CD4-positive, alpha-beta T cell (primary cell): Measurements from ENCODE around the gene PDE4B. TPM values are rescaled to one million over a fixed set of nuclear protein-coding genes. Genes with fewer than 3 reads are reported as not detected.

ENCODE experiments used
- ATAC-seq: fragments of 200-7000 bp; cut with Tn5 transposase; one replicate; pipeline ENCODE4 v1.10.0; 2022; ENCODE audit warnings: mild to moderate bottlenecking; ENCODE audit not compliant: poor library complexity
- CTCF ChIA-PET: fragments of 350-600 bp; sonication (Branson Sonifier 250); formaldehyde crosslinking; loops from one replicate; lab custom pipeline; 2021; ENCODE audit warnings: antibody characterized with exemption, inconsistent platforms; lab: Charles Lee
- POLR2A ChIA-PET: fragments of 350-600 bp; sonication (Branson Sonifier 250); formaldehyde crosslinking; loops from one replicate; lab custom pipeline; 2021; ENCODE audit warnings: antibody characterized with exemption, inconsistent platforms; lab: Charles Lee
- DNase-seq, 14 experiments: peaks; one replicate each; pipeline ENCODE4 v3.0.0-alpha.2; 2013 to 2020; ENCODE audit warnings: mixed read lengths in 2 of 14
- H3K27ac ChIP-seq, 2 donors: one replicate each; pipeline versions ENCODE4 v1.5.1 to v1.7.0; 2013; ENCODE audit warnings: low read length in 2 of 2, low read depth in 1 of 2, mild to moderate bottlenecking in 1 of 2
- H3K27me3 ChIP-seq, 2 experiments: 1 replicate in 1 of 2; 2 replicates in 1 of 2; pipeline versions ENCODE4 v1.6.1 to v1.7.0; 2013; ENCODE audit warnings: low read length in 2 of 2, control low read depth in 1 of 2, mild to moderate bottlenecking in 1 of 2, moderate library complexity in 1 of 2; ENCODE audit not compliant: insufficient read depth in 2 of 2, control insufficient read depth in 1 of 2
- H3K36me3 ChIP-seq: one replicate; pipeline ENCODE4 v1.6.1; 2013; ENCODE audit warnings: low read length, control low read depth; ENCODE audit not compliant: insufficient read depth
- H3K4me1 ChIP-seq: one replicate; pipeline ENCODE4 v1.6.1; 2013; ENCODE audit warnings: low read length, control low read depth; ENCODE audit not compliant: insufficient read depth
- H3K4me3 ChIP-seq: one replicate; pipeline ENCODE4 v1.5.1; 2013; ENCODE audit warnings: mild to moderate bottlenecking, low read length, moderate library complexity
- H3K9me3 ChIP-seq, 2 experiments: 1 replicate in 1 of 2; 2 replicates in 1 of 2; pipeline versions ENCODE4 v1.6.1 to v1.7.0; 2013; ENCODE audit warnings: low read length in 2 of 2, mild to moderate bottlenecking in 2 of 2, control low read depth in 1 of 2, moderate library complexity in 1 of 2; ENCODE audit not compliant: control insufficient read depth in 1 of 2, insufficient read depth in 1 of 2
- H3K27ac Mint-ChIP-seq: one replicate; pipeline ENCODE4 v1.8.0; 2020; ENCODE audit warnings: mixed read lengths
- H3K27me3 Mint-ChIP-seq: one replicate; pipeline ENCODE4 v1.8.0; 2021; ENCODE audit warnings: mixed read lengths
- H3K36me3 Mint-ChIP-seq: one replicate; pipeline ENCODE4 v1.8.0; 2021; ENCODE audit warnings: low read depth, mixed read lengths
- H3K4me1 Mint-ChIP-seq: one replicate; pipeline ENCODE4 v1.8.0; 2021; ENCODE audit warnings: low read depth, mixed read lengths
- H3K4me3 Mint-ChIP-seq: one replicate; pipeline ENCODE4 v1.8.0; 2020; ENCODE audit warnings: mild to moderate bottlenecking, mixed read lengths
- H3K9me3 Mint-ChIP-seq: one replicate; pipeline ENCODE4 v1.8.0; 2020; ENCODE audit warnings: mixed read lengths
- CTCF ChIP-seq: fragments of 200-600 bp; IDR thresholded peaks from one replicate; pipeline ENCODE4 v1.8.0; 2022; ENCODE audit warnings: antibody characterized with exemption, mild to moderate bottlenecking
- intact Hi-C, 2 experiments: fragments of 100-400 bp; cut with DNase I in 1 of 2; cut with micrococcal nuclease in 1 of 2; formaldehyde crosslinking; loops; one replicate each; pipeline versions ENCODE4 v1.15.1 to v1.9.0; 2023 to 2025; cut with DNase I, micrococcal nuclease
- total RNA-seq, 174 experiments: library from RNA in 2 of 174; stranded (reverse) in 2 of 174; gene quantifications; one replicate each; pipeline ENCODE4 v1.2.3 and lab custom pipeline; 2021 to 2026

The PDE4B gene
- total RNA-seq, 2 experiments from 2014 or later, result 155 to 159 TPM

GRCh38 chr1:65948609-65949229 lies 156.0 kb downstream of the PDE4B start:
- Mint-ChIP-seq H3K27ac (no peak overlapping the region), H3K4me3 (no peak overlapping the region), H3K27me3 (peaks cover 4% of the 10 kb centered on the region), H3K36me3 (no peaks in the 10 kb centered on the region), H3K4me1 (no peaks in the 10 kb centered on the region), H3K9me3 (no peaks in the 10 kb centered on the region)
- no peak for DNase-seq
- CTCF ChIA-PET, result no interaction called here
- no peak for ATAC-seq
- H3K4me1 ChIP-seq, result no peaks in the 10 kb centered on the region
- no peaks in the 10 kb centered on the region for H3K36me3 ChIP-seq
- no peak overlapping the region for H3K4me3 ChIP-seq
- no peaks in the 10 kb centered on the region for H3K9me3 ChIP-seq
- intact Hi-C loops, result no loop called here
- POLR2A ChIA-PET, result no interaction called here
- no peak for TF ChIP-seq CTCF
- H3K27me3 ChIP-seq, result no peaks in the 10 kb centered on the region
- no peak overlapping the region for H3K27ac ChIP-seq

GRCh38 chr1:65949230-65949626 lies 156.5 kb downstream of the PDE4B start:
- Histone ChIP-seq H3K27ac (no peak overlapping the region), H3K36me3 (no peaks in the 10 kb centered on the region), H3K9me3 (no peaks in the 10 kb centered on the region), H3K4me3 (no peak overlapping the region), H3K4me1 (no peaks in the 10 kb centered on the region), H3K27me3 (no peaks in the 10 kb centered on the region)
- no peak for DNase-seq
- intact Hi-C loops, result no loop called here
- POLR2A ChIA-PET, result no interaction called here
- Mint-ChIP-seq H3K27ac (no peak overlapping the region), H3K4me3 (no peak overlapping the region), H3K4me1 (no peaks in the 10 kb centered on the region), H3K27me3 (peaks cover 4% of the 10 kb centered on the region), H3K36me3 (no peaks in the 10 kb centered on the region), H3K9me3 (no peaks in the 10 kb centered on the region)
- no peak for TF ChIP-seq CTCF
- no peak for ATAC-seq
- CTCF ChIA-PET, result no interaction called here

- POLR2A ChIA-PET, result no interaction called here
- DNase-seq (no peak), ATAC-seq (no peak)
- Histone ChIP-seq H3K36me3 (no peaks in the 10 kb centered on the region), H3K9me3 (no peaks in the 10 kb centered on the region), H3K4me3 (no peak overlapping the region), H3K4me1 (no peaks in the 10 kb centered on the region), H3K27ac (no peak overlapping the region), H3K27me3 (no peaks in the 10 kb centered on the region)
- H3K27me3 Mint-ChIP-seq, result peaks cover 4% of the 10 kb centered on the region
- no peaks in the 10 kb centered on the region for H3K9me3 Mint-ChIP-seq
- no peak overlapping the region for H3K27ac Mint-ChIP-seq
- H3K36me3 Mint-ChIP-seq, result no peaks in the 10 kb centered on the region
- TF ChIP-seq CTCF, result no peak
- H3K4me1 Mint-ChIP-seq, result no peaks in the 10 kb centered on the region
- H3K4me3 Mint-ChIP-seq, result no peak overlapping the region
- CTCF ChIA-PET, result no interaction called here
- intact Hi-C loops, result no loop called here
Observed at GRCh38 chr1:65949933-65950332, 157.2 kb downstream of the PDE4B start.
